Bronchus fibroblast of lung (primary cell): Measurements from ENCODE around the gene TBCK. TPM values are rescaled to one million over a fixed set of nuclear protein-coding genes. Genes with fewer than 3 reads are reported as not detected.

Source experiments
- total RNA-seq: library from RNA; depleted of rRNA; stranded (reverse); fragments of >200 nt; gene quantifications from 2 replicates; pipeline ENCODE4 v1.2.3, GENCODE V29; 2015

The TBCK gene
- total RNA-seq, result 11.0 and 13.6 TPM in 2 replicates

GRCh38 chr4:106315968-106316772, at the start of gene TBCK, which contains the start of gene AIMP1:
TBCK (minus strand) TSS chr4:106316209; CDS start chr4:106308960, 7,249 bp downstream.
AIMP1 (plus strand) TSS chr4:106316550; CDS start chr4:106325010, 8,460 bp downstream.

Other genes with a start within 250 kb of the TBCK start
- 16.1 and 26.2 TPM in 2 replicates for gene AIMP1, start 341 bp upstream of the TBCK start, total RNA-seq
- not detected in 2 replicates for gene GIMD1, start 52.6 kb upstream of the TBCK start, total RNA-seq